IPS-15b (cell line): ENCODE results near the gene MKS1.

ENCODE experiments used
- H3K27me3 ChIP-seq: one replicate; pipeline ENCODE4 v1.6.1; 2013; ENCODE audit warnings: low read length; ENCODE audit not compliant: control insufficient read depth, insufficient read depth
- H3K36me3 ChIP-seq: one replicate; pipeline ENCODE4 v1.6.1; 2013; ENCODE audit warnings: low read length; ENCODE audit not compliant: control insufficient read depth, insufficient read depth
- H3K4me1 ChIP-seq: one replicate; pipeline ENCODE4 v1.6.1; 2013; ENCODE audit warnings: mild to moderate bottlenecking, low read length; ENCODE audit not compliant: control insufficient read depth, insufficient read depth
- H3K4me3 ChIP-seq: one replicate; pipeline ENCODE4 v1.5.1; 2013; ENCODE audit warnings: low read depth, low read length
- H3K9ac ChIP-seq: one replicate; pipeline ENCODE4 v1.6.1; 2013; ENCODE audit warnings: low read depth, mild to moderate bottlenecking, low read length
- H3K9me3 ChIP-seq: one replicate; pipeline ENCODE4 v1.6.1; 2013; ENCODE audit warnings: mild to moderate bottlenecking, low read length; ENCODE audit not compliant: control insufficient read depth, insufficient read depth

The MKS1 gene

DNA sequence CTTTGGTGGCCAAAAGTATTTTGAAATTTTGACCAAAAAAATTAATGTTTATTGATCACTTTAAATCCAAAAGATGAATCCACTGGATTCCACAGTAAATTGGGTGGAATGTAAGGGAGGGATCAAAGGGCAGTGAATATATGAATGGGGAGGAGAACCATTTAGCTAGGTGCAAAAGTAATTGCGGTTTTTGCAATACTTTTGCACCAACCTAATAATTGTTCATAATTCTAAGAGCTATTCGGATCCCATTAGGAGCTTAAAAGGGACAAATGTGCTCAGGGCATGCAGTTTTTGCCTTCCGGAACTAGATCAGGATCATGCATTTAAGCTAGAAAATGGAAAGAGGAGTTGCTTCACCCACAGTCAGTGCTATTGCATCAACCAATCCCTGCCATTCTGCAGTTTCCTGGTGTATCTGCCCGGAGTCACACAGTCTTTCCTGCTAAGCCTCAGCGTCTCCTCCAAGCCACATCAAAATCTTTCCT is 19.1 kb upstream of the MKS1 start, which contains the start of gene LPO:
Gene LPO (plus strand): TSS at position 438 of the 488 bp plus-strand sequence. CDS start 4,396 bp downstream, outside the sequence.
- no peaks in the 10 kb centered on the region for H3K36me3 ChIP-seq
- H3K4me1 ChIP-seq, result no peaks in the 10 kb centered on the region
- no peak within 1 kb of the TSS for H3K9ac ChIP-seq
- peaks cover 54% of the 10 kb centered on the region for H3K27me3 ChIP-seq
- no peaks in the 10 kb centered on the region for H3K9me3 ChIP-seq
- no peak within 1 kb of the TSS for H3K4me3 ChIP-seq

DNA sequence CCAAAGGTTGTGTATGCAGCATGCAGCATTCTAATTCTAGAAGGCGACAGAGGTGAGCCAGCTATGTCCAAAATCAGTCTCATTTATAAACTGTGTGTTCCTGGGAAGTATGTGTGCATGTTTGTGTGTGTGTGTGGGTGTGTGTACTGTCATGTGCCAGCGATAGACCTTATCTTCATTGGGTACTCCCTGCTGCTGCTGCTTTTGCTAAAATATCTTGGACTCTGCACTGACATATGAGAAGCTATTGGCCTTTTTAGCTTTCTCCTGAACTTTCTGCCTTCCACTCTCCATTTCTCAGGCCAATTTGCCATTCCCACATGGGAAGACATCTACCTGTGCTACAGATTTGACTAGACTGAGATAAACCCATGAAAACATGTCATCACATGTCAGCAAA is 17.3 kb upstream of the MKS1 start:
- Histone ChIP-seq H3K4me3 (no peak overlapping the region), H3K27me3 (peaks cover 57% of the 10 kb centered on the region), H3K4me1 (no peaks in the 10 kb centered on the region), H3K9ac (no peak overlapping the region), H3K36me3 (no peaks in the 10 kb centered on the region), H3K9me3 (no peaks in the 10 kb centered on the region)

DNA sequence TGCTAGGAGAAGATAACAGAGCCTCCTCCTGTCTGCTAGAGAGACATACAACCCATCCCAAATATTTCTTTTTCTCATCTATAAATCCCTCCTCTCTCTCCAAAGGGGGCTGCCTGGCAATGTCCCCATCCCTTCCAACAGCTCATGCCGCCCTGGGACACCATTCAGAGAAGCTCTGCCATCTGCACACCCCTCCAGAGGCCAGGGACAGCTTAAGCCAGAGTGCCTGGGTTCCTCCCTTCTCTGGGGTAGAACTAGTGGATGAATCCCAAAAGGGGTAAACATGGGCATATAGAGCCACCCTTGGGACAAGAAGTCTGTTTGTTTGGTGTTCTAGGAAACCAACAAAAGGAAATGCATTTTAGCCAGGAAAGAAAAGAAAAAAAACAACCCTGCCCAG is 16.8 kb upstream of the MKS1 start:
- peaks cover 63% of the 10 kb centered on the region for H3K27me3 ChIP-seq
- no peaks in the 10 kb centered on the region for H3K4me1 ChIP-seq
- H3K9me3 ChIP-seq, result no peaks in the 10 kb centered on the region
- no peaks in the 10 kb centered on the region for H3K36me3 ChIP-seq
- H3K4me3 ChIP-seq, result no peak overlapping the region
- H3K9ac ChIP-seq, result no peak overlapping the region

DNA sequence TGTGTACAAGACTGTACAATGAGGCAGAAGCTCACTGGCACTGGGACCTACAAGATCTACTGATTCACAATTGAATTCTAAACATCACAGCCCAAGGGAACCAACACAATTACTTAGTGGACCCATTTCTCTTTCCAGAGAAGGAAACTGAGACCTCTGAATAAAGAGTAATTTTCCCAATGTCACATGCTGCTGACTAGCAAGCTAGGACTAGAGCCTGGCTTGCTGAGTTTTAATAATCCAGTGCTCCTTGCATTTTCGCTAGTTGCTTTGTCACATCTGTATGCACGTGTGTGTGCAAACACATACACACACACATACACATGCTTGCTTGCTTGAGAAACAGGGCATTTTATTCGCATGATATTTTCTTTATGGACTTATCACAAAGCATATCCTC is 15.5 kb upstream of the MKS1 start:
- no peaks in the 10 kb centered on the region for H3K4me1 ChIP-seq
- H3K4me3 ChIP-seq, result no peak overlapping the region
- peaks cover 58% of the 10 kb centered on the region for H3K27me3 ChIP-seq
- no peaks in the 10 kb centered on the region for H3K9me3 ChIP-seq
- no peak overlapping the region for H3K9ac ChIP-seq
- H3K36me3 ChIP-seq, result no peaks in the 10 kb centered on the region

DNA sequence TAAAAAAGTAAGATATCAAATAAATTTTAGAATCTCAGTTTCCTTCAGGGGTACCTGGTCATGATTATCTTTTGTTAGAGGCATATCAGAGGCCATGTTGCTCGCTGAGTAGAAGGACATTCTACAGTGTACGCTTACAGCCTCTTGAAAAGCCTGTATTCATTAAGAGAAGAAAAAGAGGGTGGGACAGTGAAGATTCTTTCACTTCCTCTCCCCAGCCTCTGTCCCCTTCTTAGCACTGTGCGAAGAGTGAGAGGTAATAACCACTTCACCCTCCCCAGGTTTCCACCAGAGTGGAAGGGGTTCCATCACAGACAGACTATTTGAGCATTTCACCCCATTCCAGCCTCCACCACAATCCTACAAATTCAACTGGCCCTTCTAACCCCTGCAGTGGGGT is 14.5 kb upstream of the MKS1 start:
- Histone ChIP-seq H3K9me3 (no peaks in the 10 kb centered on the region), H3K36me3 (no peaks in the 10 kb centered on the region), H3K9ac (no peak overlapping the region), H3K27me3 (peaks cover 52% of the 10 kb centered on the region), H3K4me3 (no peak overlapping the region), H3K4me1 (peaks cover 5% of the 10 kb centered on the region)

DNA sequence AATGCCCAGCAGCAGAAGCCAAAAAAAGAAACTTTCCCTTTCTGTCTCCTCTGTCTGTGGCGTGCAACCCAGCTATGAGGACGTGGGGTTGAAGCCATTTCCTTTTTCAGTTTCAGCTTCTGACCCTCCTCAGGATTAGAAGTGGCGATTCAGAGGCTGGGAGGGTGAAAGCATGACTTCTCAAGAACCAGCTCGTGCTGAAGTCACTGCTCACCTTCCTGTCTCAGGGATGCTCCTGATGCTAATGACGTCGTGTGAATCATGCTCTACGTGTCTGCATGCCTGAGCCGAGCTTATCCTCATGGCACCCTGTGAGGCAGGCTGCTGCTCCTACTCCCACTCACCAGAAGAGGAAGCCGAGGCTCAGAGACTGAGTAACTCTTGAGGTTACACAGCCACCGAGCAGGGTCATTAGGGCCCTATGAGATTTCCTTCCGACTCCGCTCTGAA is 13.7 kb upstream of the MKS1 start:
- H3K27me3 ChIP-seq, result peaks cover 58% of the 10 kb centered on the region
- H3K4me3 ChIP-seq, result no peak overlapping the region
- H3K9ac ChIP-seq, result no peak overlapping the region
- peaks cover 6% of the 10 kb centered on the region for H3K4me1 ChIP-seq
- no peaks in the 10 kb centered on the region for H3K9me3 ChIP-seq
- H3K36me3 ChIP-seq, result no peaks in the 10 kb centered on the region

DNA sequence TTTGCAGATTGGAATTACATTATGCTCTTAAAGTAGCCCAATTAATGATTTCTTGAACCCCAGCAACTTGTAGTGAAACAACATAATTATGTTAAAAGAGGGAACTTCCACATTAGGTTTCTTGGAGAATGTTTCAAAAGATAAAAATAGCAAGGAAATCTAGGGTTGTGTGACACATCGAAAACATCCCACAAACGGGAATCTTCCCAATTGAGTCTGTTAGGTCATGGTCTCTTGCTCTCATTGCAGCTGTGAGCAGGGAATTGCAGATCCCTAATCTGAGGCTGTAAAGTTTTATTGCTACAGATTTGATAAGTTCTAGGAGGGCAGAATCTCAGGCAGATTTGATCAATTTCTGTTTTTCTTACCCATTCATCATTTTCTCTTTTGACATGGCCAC is 12.6 kb upstream of the MKS1 start:
- H3K27me3 ChIP-seq, result peaks cover 62% of the 10 kb centered on the region

DNA sequence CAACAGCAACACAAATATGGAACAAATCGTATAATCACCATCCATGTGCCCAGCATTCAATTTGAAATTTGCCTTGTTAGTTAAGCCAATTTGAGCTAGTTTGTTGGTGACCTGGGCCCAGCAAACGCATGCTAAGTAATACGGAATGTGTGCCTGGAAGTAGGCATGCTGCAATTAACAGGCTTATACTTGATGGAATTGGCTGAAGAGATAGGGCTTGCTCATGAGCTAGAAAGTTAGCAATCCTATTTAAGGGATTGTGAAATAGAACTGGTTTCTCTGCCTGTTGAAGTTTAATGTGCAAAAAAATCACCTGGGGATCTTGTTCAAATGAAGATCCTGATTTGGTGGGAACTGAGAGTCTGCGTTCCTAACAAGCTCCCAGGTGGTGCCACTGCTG is 10.8 kb upstream of the MKS1 start:
- H3K9ac ChIP-seq, result no peak overlapping the region
- H3K27me3 ChIP-seq, result peaks cover 62% of the 10 kb centered on the region
- no peaks in the 10 kb centered on the region for H3K9me3 ChIP-seq
- H3K36me3 ChIP-seq, result no peaks in the 10 kb centered on the region
- H3K4me1 ChIP-seq, result peaks cover 6% of the 10 kb centered on the region
- H3K4me3 ChIP-seq, result no peak overlapping the region

More for the DNA sequence above, 12.6 kb upstream of the MKS1 start:
- H3K4me1 ChIP-seq, result peaks cover 6% of the 10 kb centered on the region
- H3K4me3 ChIP-seq, result no peak overlapping the region
- H3K9me3 ChIP-seq, result no peaks in the 10 kb centered on the region
- H3K36me3 ChIP-seq, result no peaks in the 10 kb centered on the region
- H3K9ac ChIP-seq, result no peak overlapping the region

DNA sequence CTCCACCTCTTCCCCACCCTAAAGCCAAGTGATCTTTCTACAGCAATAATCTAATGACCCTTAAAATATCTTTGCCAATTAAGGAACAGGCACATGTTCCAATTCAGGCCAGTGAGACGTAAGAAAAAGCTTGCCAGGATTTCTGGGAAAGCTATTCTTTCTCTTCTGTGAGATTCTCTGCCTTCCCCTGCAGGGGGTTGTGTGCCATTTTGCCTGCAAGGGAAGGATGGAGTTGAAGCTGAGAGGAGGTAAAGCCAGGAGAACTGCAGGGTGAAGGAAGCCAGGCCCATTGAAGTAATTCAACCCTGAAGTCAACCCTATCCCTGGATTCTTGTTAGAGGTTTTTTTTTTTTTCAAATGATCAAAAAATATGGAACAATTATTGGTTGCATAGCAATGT is 10.3 kb upstream of the MKS1 start:
- Histone ChIP-seq H3K4me3 (no peak overlapping the region), H3K9ac (no peak overlapping the region), H3K36me3 (no peaks in the 10 kb centered on the region), H3K4me1 (peaks cover 6% of the 10 kb centered on the region), H3K9me3 (no peaks in the 10 kb centered on the region), H3K27me3 (peaks cover 57% of the 10 kb centered on the region)

DNA sequence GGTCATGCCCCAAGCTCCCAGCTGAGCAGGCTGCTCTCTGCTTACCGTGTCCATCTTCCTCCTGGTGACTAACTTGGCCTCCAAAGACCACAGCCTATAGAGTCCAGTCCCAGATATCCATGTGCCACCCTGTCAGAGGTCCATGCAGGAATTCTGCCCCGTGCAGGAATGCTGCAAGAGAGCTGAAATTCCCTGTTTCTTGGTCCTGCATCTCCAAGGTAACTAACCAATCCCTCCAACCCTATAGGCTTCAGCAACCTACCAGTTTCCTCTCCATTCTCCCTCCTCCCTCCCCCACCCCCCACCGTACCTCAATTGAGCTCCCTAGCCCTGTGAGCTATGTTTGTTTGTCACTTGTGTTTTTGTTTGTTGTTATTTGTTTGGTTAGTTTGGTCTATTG is 9.6 kb upstream of the MKS1 start:
- H3K27me3 ChIP-seq, result peaks cover 52% of the 10 kb centered on the region
- H3K36me3 ChIP-seq, result no peaks in the 10 kb centered on the region
- H3K9ac ChIP-seq, result no peak overlapping the region
- peaks cover 6% of the 10 kb centered on the region for H3K4me1 ChIP-seq
- no peak overlapping the region for H3K4me3 ChIP-seq
- no peaks in the 10 kb centered on the region for H3K9me3 ChIP-seq

DNA sequence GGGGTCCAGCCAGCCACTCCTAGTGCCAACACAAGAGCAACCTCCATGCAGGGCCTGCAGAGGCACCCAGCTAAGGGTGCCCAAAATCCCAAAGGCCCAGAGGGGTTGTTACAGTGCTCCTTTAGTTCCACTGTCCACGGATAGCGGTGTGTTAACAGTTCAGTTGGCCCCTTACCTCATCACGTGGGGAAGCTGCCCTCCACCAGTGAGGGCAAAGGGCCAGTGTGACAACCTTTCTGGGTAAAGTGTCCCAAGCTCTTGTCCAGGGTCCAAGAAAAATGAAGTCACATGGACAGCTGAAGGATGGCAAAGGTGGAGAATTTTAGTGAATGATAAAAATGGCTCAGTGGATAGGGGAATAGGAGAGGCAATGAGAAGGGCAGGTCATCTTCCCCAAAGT is 8.7 kb upstream of the MKS1 start:
- Histone ChIP-seq H3K27me3 (peaks cover 48% of the 10 kb centered on the region), H3K4me3 (no peak overlapping the region), H3K9ac (no peak overlapping the region), H3K36me3 (no peaks in the 10 kb centered on the region), H3K4me1 (peaks cover 6% of the 10 kb centered on the region), H3K9me3 (no peaks in the 10 kb centered on the region)

DNA sequence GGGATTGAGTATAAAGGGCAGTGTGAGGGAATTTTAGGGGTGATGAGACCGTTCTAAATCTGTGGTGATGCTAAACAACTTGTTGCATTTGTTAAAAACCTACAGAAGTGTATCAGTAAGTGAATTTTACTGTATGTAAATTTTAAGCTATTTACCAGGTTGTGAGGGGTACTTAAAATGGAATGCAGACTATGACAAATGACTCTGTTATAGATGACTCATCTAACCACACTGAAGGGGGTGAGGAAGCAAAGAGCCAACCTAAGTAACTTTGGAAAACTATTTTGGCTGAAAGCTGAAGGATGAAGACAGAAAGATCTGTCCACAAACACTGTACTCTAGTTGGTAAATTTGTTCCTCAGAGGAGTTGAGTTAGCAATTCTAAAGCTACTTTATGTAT is 5.3 kb upstream of the MKS1 start:
- Histone ChIP-seq H3K27me3 (peaks cover 32% of the 10 kb centered on the region), H3K4me1 (peaks cover 6% of the 10 kb centered on the region), H3K36me3 (no peaks in the 10 kb centered on the region), H3K4me3 (no peak overlapping the region), H3K9ac (no peak overlapping the region), H3K9me3 (no peaks in the 10 kb centered on the region)
